ENCODE data around the gene PRXL2A.
"Not testable (repeated sequence)": the region's sequence is repeated elsewhere in the genome, so short reads cannot be mapped to it uniquely, and the experiment has no call there.

The PRXL2A gene

DNA sequence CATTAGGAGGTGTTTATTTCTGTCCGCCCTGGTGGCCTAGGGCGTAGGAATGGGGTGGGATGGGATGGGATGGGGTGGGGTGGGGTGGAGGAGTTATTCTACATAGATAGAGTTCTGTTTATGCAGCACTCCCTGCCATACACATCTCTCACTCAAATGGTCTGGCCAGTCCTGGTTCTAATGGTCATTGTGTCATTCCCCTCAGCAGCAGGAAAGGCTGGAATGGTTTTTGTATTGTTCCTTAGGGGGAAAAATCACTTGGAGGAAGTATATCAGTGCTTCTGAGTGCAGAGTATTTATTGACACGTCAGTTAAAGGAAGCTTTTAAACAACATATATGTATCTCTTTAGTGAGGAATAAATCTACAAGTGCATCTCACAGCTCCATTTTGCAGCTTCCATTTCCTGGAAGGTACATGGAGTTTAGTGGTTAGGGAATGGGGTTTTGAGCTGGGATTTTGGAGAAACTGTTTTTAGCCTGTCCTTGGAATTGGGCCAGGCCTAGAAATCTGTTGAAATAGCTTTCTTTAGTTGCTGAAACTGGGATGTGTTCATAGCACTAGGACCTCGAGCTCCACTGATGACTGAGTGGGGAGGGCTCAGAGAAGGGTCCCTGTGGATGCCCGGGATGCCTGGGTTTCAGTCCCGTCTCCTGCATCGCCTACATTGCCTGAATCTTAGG lies 54.1 kb downstream of the PRXL2A start:
- DNase-seq: no peak

GRCh38 chr10:80462981-80463741 lies 54.8 kb downstream of the PRXL2A start:
- DNase-seq: no peak

DNA sequence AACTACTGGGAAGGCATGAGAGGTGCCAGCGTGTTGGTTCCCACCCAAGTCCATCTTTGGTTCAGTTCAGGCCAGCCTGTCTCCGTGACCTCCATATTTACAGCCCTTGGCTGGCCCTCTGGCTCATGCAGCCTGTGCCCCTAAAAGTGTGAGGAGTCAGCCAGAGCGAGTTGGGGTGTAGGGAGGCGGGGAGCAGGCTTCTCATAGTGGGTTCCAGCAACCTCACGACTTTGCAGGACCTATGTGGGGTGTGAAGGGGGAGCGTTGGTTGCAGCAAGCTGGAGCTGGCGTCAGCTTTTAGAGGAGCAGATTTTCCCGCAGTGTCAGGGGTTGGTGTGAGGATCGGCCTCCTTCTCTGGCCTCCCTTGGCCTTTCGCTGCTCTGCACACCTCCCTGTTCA lies 55.5 kb downstream of the PRXL2A start:
- DNase-seq: no peak

DNA sequence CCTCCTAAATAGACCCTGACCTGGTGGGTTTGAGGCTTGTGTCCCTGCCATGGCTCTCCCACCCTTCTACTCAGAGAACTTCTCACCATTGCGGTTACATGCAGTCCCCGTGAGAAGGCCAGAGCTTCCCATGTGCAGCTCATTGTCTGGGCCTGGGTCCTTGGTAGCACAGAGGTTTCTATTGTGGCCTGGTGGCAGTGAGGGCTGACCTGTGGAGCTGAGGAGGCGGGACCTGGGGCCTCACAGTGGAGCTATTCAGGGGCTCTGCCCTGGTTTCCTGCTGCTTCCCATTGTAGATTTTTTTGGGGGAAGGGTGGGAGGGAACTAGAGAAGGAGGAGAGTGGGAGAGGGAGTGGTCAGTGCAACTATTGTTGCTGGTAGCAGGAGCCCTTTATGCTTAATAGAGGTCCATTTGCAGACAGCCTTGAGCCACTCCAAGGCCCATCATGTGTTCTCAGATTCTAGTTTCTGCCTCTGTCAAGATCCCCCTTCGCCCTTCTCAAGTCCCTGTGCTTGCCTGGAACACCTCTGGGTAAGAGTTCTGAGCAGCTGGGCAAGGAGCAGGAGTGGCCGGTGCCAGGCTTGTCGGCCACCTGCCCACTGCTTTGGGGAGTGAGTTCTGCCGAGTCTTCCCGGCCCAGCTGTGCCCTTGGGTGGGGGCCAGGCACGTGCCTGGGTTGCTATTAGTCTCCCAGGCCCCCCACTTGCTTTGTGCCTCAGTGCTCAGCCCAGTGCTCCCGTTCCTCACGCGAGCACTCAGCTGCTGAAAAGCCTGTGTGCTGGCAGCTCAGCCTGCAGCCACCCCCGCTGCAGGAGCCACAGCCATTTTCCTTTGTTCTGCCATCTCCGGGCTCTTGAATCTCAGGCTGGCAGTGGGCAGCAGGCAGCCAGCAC lies 56.5 kb downstream of the PRXL2A start:
- DNase-seq: no peak

DNA sequence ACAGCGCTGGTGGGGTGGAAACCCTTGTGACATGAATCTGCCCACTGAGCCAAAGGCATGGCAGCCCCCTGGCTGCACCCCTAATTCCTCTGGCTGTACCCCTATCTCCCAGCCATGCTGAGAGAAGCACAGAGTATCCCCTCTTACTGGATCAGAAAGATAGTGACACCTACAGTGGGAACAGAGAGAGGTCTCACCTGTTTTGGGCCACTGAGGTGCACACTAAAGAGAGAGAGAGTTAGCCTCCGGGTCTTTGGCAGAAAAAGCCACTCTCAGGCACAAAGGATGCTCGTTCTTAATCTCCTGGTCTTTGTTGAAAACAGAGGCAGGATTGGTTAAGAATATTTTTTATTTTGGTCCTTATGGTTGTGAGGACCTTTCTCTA lies 57.1 kb downstream of the PRXL2A start:
- no peak for DNase-seq

- DNase-seq: peak; percentile 61
These were observed 57.7 kb downstream of the PRXL2A start for GRCh38 chr10:80465839-80466590.

DNA sequence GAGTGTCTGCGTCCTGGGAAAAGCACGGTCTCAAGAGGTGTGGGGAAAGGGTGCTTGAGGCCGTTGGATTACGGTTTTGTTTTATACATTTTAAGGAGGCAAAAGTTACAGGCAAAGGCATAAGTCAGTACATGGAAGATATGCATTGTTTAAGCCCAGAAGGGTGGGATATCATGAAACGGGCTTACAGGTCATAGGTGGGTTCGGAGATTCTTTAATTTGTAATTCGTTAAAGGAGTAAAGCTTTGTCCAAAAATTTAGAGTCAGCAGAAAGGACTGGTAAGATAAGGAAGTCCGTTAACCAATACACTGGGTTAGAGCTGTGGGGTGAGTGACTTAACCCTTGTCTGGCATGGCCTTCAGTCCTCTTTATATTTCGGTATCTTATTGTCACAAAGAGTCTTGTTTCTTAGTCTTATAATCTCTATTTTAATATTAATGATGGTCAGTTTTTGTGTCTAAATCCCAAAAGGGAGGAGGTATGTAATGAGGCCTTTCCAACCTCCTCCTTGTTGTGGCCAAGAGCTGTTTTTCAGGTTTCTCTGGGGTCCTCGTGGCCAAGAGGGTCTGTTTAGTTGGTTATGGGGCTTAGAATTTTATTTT lies 58.5 kb downstream of the PRXL2A start:
- DNase-seq: no peak

DNA sequence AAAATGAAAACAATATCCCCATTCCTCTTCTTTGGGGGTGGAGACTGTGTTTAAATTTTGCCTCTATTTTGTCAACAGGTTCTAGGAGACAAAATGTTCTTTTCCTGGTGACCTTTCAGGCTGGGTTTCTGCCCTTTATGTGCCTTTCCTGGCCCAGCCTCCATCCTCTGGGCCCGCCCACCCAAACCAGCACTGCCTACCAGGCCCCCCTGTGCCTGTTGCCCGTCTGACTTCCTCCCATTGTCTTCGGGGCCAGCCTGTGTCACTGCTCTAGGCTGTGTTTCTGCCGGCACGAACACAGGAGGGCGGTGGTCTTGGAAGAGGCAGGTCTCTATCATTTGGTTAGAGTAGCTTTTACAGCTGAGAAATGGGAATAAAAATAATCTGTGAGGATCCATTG lies 59.7 kb downstream of the PRXL2A start:
- DNase-seq: peak; percentile 59

- DNase-seq: no peak
These were observed 60.6 kb downstream of the PRXL2A start for GRCh38 chr10:80468806-80469421.

DNA sequence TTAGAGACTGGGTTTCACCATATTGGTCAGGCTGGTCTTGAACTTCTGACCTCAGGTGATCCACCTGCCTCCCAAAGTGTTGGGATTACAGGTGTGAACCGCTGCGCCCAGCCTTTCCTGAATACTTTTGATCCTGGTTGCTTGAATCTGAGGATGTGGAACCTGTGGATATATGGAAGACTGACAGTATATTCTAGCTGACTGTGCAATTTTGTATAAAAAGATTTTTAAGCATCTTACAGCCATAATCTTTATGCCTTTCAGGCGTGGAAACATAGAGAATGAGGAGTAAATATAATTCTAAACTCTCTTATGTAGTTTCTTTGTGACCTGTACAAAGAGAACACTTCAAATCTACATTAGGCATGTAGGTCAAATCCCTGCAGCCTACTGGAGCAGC lies 61.9 kb downstream of the PRXL2A start:
- no peak for DNase-seq

DNA sequence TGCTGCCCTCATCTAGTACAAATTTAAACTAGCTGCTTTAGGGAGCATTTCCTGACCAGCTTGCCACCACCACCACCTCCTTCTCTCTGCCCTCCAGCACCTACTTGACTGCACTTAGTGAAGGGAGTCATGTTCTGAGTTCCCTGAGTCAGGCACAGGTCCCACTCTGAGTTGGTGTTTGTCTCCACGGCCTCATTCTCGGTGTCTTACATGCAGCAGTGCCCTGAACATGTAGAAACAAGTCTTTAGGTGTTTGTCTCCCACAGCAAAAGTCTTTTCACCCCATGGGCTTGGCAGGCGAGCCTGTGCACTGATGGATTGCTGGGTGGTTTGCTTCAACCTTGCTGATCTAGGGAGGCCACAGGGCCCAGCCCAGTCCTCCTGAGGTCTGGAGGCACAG lies 62.6 kb downstream of the PRXL2A start:
- DNase-seq: peak; percentile 51

GRCh38 chr10:80471715-80472233 lies 63.4 kb downstream of the PRXL2A start:
- DNase-seq: peak; percentile 64

DNA sequence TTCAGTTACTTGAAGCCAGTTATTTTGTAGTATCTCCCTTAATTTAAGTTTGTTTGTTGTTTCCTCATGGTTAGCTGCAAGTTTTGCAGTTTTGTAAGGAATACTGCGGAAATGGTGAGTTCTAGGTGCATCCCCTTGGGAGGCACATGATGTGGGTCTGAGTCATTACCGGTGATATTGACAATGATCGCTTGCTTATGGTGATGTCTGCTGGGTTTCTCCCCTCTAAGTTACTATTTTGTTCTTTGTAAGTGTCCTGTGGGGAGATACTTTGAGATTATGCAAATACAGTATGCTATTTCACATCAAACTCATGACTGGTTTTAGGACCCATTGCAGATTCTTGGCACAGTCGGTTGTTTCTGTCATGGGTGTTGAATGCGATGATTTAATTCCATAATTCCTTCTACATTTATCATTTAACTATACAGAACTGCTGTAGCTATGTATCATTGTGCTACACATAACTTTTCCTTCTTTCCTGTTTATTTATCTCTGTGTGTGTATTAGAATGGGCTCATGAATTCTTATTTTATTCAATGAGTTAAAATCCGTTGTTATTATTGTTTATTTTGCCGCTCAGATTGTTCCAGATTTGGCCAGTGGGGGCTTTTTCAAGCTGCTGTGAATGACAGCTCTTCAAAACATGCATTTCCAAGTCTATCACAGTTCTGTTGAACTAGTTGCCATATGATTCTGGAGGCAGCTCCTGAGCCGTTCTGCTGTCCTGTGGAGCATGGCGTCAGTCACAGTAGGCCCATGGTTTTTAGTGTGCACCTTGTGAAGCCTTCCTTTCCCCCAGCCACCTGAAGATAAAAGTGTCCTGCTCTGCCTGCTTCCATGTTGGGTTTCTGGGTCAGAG lies 64.1 kb downstream of the PRXL2A start:
- DNase-seq: peak; percentile 54

DNA sequence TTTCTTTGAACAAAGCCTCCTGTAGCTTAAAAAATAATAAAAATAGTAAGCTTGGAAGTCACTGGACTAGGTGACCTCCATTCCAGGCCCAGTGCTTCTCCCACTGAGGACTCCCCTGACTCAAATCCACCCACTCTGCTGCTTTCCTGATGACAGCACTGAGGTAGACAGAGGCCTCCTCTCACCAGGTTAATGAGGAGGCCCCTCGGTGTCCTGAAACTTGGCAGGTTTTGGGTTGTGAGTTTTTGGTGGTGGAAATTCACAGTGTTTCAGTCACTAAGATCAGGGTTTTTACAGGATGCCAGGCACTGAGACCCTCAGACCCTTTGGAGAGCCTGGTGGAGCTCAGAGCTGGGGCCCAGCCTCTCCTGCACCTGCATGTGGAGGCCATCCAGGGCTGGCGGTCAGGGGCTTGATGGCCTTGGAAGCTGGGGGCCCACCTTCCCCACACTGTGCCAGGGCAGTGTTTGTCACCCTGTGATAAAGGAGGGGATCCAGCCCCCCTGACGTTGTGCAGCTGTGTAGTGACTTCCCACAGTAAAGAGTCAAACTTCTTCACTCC lies 64.8 kb downstream of the PRXL2A start:
- no peak for DNase-seq

- no peak for DNase-seq
These were observed 65.6 kb downstream of the PRXL2A start for GRCh38 chr10:80473692-80474596.

GRCh38 chr10:80474597-80474910 lies 66.2 kb downstream of the PRXL2A start:
- no peak for DNase-seq

DNA sequence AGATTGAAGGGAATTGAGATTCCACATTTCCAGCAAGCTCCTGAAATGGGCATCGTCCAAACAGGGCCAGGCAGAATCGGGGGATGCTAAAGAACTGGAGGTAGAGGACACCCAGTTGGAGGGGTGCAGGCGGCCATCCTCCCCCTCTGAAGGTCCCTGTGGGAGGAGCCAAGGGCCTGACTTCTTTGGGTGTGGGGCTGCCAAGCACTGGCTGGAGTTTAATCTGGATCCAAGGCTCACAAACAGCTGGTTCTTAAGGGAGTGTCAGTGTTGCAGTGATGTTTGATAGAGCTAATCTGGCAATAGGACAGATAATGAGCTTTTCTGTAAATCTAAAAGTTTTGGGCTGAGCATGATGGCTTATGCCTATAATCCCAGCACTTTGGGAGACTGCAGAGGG lies 66.6 kb downstream of the PRXL2A start:
- DNase-seq: no peak

- not testable (repeated sequence) for DNase-seq
These were observed 67.3 kb downstream of the PRXL2A start for GRCh38 chr10:80475641-80476040.

DNA sequence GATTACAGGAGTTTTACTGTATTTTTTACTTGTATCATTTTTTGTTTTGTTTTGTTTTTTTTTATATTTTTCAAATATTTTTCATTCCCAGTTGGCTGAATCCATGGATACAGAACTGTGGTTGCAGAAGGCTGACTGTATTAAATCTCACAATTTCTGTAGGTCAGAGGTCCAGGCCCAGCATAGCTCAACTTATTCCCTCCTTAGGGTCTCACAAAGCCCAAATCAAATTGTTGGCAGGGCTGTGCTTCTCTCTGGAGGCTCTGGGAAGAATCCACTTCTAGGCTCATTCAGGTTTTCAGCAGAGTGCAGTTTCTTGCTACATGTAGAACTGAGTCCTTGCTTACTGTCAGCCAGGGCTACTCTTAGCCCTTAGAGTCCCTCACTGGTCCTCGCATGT lies 68.3 kb downstream of the PRXL2A start:
- no peak for DNase-seq
